PC-3 (cell line): Measurements from ENCODE around the gene PLIN4. TPM values are rescaled to one million over a fixed set of nuclear protein-coding genes. Genes with fewer than 3 reads are reported as not detected.

ENCODE experiments used
- ATAC-seq: fragments of 200-7000 bp; cut with Tn5 transposase; 2 replicates; pipeline ENCODE4 v1.9.1; 2020; ENCODE audit warnings: mild to moderate bottlenecking, moderate library complexity
- BruUV-seq: library from RNA; stranded (reverse); fragments of 400-500 nt; replicated peaks from 2 replicates; lab custom pipeline; 2021; lab: Mats Ljungman, UMichigan
- CTCF ChIA-PET: fragments of 300-600 bp; sonication (Branson Sonifier 250); formaldehyde crosslinking; loops from one replicate; lab custom pipeline; 2022; ENCODE audit warnings: antibody characterized with exemption; lab: Charles Lee
- POLR2A ChIA-PET: fragments of 300-600 bp; sonication (Branson Sonifier 250); formaldehyde crosslinking; loops from one replicate; lab custom pipeline; 2022; ENCODE audit warnings: antibody characterized with exemption; ENCODE audit not compliant: unreplicated experiment; lab: Charles Lee
- DNase-seq: peaks from one replicate; pipeline ENCODE4 v3.0.0-alpha.2; 2015
- H2AFZ ChIP-seq: fragments of 300-600 bp; sonication (generic); 2 replicates; pipeline ENCODE4 v1.6.0; 2016; ENCODE audit warnings: antibody characterized with exemption, low read length
- H3F3A ChIP-seq: fragments of 300-600 bp; sonication (generic); one replicate; pipeline ENCODE4 v1.6.0; 2017; ENCODE audit warnings: antibody characterized with exemption, low read length, control low read depth, mild to moderate bottlenecking; ENCODE audit not compliant: unreplicated experiment
- H3K27ac ChIP-seq: fragments of 300-600 bp; sonication (generic); 2 replicates; pipeline ENCODE4 v1.5.1; 2016; ENCODE audit warnings: mild to moderate bottlenecking, low read length
- H3K27me3 ChIP-seq: fragments of 300-600 bp; sonication (generic); 2 replicates; pipeline ENCODE4 v1.6.1; 2016; ENCODE audit warnings: low read length, mixed read lengths
- H3K36me3 ChIP-seq: fragments of 300-600 bp; sonication (generic); 2 replicates; pipeline ENCODE4 v1.6.1; 2016; ENCODE audit warnings: low read depth, mixed run types, low read length, mixed read lengths
- H3K4me1 ChIP-seq: fragments of 300-600 bp; sonication (generic); 2 replicates; pipeline ENCODE4 v1.5.1; 2016; ENCODE audit warnings: low read length; ENCODE audit not compliant: insufficient read depth
- H3K4me2 ChIP-seq: fragments of 300-600 bp; sonication (generic); 2 replicates; pipeline ENCODE4 v1.6.0; 2016; ENCODE audit warnings: low read length
- H3K4me3 ChIP-seq: fragments of 300-600 bp; sonication (generic); 2 replicates; pipeline ENCODE4 v1.5.1; 2016; ENCODE audit warnings: mild to moderate bottlenecking, low read length, mixed read lengths
- H3K79me2 ChIP-seq: fragments of 300-600 bp; sonication (generic); 2 replicates; pipeline ENCODE4 v1.6.1; 2017; ENCODE audit warnings: low read length, mixed read lengths
- H3K9ac ChIP-seq: fragments of 300-600 bp; sonication (generic); 2 replicates; pipeline ENCODE4 v1.6.0; 2016; ENCODE audit warnings: mild to moderate bottlenecking, low read length
- H3K9me2 ChIP-seq: fragments of 300-600 bp; sonication (generic); replicated peaks from 2 replicates; pipeline ENCODE4 v1.6.1; 2016; ENCODE audit warnings: mixed run types, low read length, mixed read lengths
- H3K9me3 ChIP-seq: fragments of 300-600 bp; sonication (generic); 2 replicates; pipeline ENCODE4 v1.6.1; 2016; ENCODE audit warnings: low read length, mixed read lengths
- H4K20me1 ChIP-seq: fragments of 300-600 bp; sonication (generic); 2 replicates; pipeline ENCODE4 v1.6.1; 2016; ENCODE audit warnings: low read length, mixed read lengths
- CTCF ChIP-seq: fragments of 300-600 bp; sonication (generic); conservative IDR thresholded peaks from 2 replicates; pipeline ENCODE4 v1.5.1; 2017; ENCODE audit warnings: antibody characterized with exemption, low read depth, mild to moderate bottlenecking, low read length
- EZH2 ChIP-seq: fragments of 300-600 bp; sonication (generic); IDR thresholded peaks from one replicate; pipeline ENCODE4 v1.6.1; 2017; ENCODE audit warnings: antibody characterized with exemption, mild to moderate bottlenecking, low read length; ENCODE audit not compliant: unreplicated experiment
- EZH2phosphoT487 ChIP-seq: fragments of 300-600 bp; sonication (generic); IDR thresholded peaks from 2 replicates; pipeline ENCODE4 v1.6.1; 2018; ENCODE audit warnings: mild to moderate bottlenecking, antibody characterized with exemption, low read length, borderline replicate concordance
- intact Hi-C: fragments of 100-400 bp; cut with micrococcal nuclease; formaldehyde crosslinking; loops from 2 replicates; pipeline ENCODE4 v1.9.0; 2023
- total RNA-seq: library from RNA; depleted of rRNA; stranded (reverse); fragments of >200 nt; gene quantifications from 2 replicates; pipeline ENCODE4 v1.2.3, GENCODE V29; 2014

Gene PLIN4
- total RNA-seq, 1 experiment from 2014 or later, result 9.1 TPM

DNA sequence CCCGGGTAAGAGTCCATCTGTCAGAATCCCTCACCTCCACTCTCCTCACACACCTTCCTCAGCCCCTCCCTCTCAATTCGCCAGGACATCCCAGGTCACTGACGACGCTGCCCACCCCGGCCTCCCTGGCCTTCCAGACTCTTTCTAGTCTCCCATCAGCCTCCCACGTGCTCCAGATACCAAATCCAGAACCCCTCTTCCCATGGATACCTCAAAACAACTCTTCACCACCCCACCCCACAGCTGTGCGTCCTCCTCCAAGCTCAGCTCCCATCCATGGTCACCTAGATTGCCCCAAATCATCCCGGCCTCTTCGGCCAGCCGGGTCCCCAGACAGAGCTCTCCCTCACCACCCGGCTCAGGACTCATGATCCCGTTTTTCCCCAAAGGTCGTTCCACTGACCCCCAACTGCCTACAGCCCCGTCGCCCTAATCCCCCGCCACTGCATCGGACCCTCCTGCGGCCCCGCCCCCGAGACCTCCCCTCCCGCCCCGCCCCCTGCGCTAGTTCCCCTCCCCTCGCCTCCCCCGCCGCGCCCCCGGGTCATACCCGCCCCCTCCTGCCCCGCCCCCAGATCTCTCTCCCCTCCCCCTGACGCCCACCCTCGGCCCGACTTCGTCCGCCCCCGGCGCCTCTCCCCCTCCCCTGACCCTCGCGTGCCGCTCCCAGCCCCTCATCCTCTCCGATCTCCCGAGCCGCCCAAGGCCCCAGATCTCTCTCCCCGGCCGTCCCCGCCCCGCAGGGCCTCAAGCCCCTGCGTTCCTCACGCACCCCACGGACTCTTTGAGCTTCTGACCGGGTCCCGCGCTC is 61.2 kb downstream of the PLIN4 start:
- peak overlapping the region; percentile 88 for H3K4me2 ChIP-seq
- TF ChIP-seq EZH2phosphoT487 (no peak), EZH2 (no peak), CTCF (no peak)
- H3K36me3 ChIP-seq, result no peaks in the 10 kb centered on the region
- DNase-seq, result no peak
- peaks cover 17% of the 10 kb centered on the region for H3K79me2 ChIP-seq
- no peaks in the 10 kb centered on the region; the same call in 1 of the 2 replicates for H3K4me1 ChIP-seq
- H3K4me3 ChIP-seq, result peak overlapping the region; percentile 81
- peak overlapping the region; percentile 50 for H2AFZ ChIP-seq
- H3K9me3 ChIP-seq, result no peaks in the 10 kb centered on the region
- H3K9ac ChIP-seq, result peak overlapping the region; percentile 71
- intact Hi-C loops, result loop anchor here (2.0 kb wide), 1 partner anchor 210 kb away; the partner anchor contains the start of gene YJU2
- peak overlapping the region; percentile 5; the same call in 1 of the 2 replicates for H3K27ac ChIP-seq
- H3F3A ChIP-seq, result no peaks in the 10 kb centered on the region
- no peaks in the 10 kb centered on the region for H3K27me3 ChIP-seq
- no TSS peak for BruUV-seq
- no peaks in the 10 kb centered on the region for H4K20me1 ChIP-seq
- peak; percentile 37 for ATAC-seq
- ChIA-PET POLR2A (interaction anchor here (0.6 to 0.7 kb wide), 4 partner anchors 11 to 81 kb away, joined by 3 to 14 read pairs (median 8); no protein-coding TSS in a partner anchor), CTCF (no interaction called here)
- H3K9me2 ChIP-seq, result no peaks in the 10 kb centered on the region

GRCh38 chr19:4456476-4456842 is 61.8 kb downstream of the PLIN4 start:
- ATAC-seq, result peak; percentile 33
- BruUV-seq, result no TSS peak
- Histone ChIP-seq H3K9ac (peak overlapping the region; percentile 71), H3K4me3 (peak overlapping the region; percentile 81), H3K79me2 (peaks cover 17% of the 10 kb centered on the region), H3K9me2 (no peaks in the 10 kb centered on the region), H3K4me1 (no peaks in the 10 kb centered on the region; the same call in 1 of the 2 replicates), H3K27me3 (no peaks in the 10 kb centered on the region), H4K20me1 (no peaks in the 10 kb centered on the region), H3K4me2 (peak overlapping the region; percentile 88), H3K9me3 (no peaks in the 10 kb centered on the region), H3K27ac (peak overlapping the region; percentile 5; the same call in 1 of the 2 replicates), H2AFZ (peak overlapping the region; percentile 50; the same call in 1 of the 2 replicates), H3K36me3 (no peaks in the 10 kb centered on the region), H3F3A (no peaks in the 10 kb centered on the region)
- DNase-seq, result peak; percentile 34
- ChIA-PET POLR2A (interaction anchor here (0.6 to 0.7 kb wide), 3 partner anchors 12 to 81 kb away, joined by 3 to 11 read pairs (median 4); no protein-coding TSS in a partner anchor), CTCF (no interaction called here)
- no peak for TF ChIP-seq EZH2phosphoT487
- no peak for TF ChIP-seq CTCF
- no peak for TF ChIP-seq EZH2
- intact Hi-C loops, result loop anchor here (2.0 kb wide), 1 partner anchor 210 kb away; the partner anchor contains the start of gene YJU2
